Muscle layer of colon (tissue), 2 donors: Measurements from ENCODE around the gene TTLL8.

Source experiments
- H3K27ac ChIP-seq: one replicate; pipeline ENCODE4 v1.7.0; 2013; ENCODE audit warnings: low read depth, mild to moderate bottlenecking, low read length, moderate library complexity
- H3K27me3 ChIP-seq, 2 donors: one replicate each; pipeline ENCODE4 v1.7.0; 2013; ENCODE audit warnings: low read length in 2 of 2, mild to moderate bottlenecking in 2 of 2; ENCODE audit not compliant: insufficient read depth in 2 of 2, control insufficient read depth in 1 of 2
- H3K36me3 ChIP-seq: one replicate; pipeline ENCODE4 v1.7.0; 2013; ENCODE audit warnings: mild to moderate bottlenecking, low read length; ENCODE audit not compliant: insufficient read depth
- H3K4me1 ChIP-seq: one replicate; pipeline ENCODE4 v1.7.0; 2013; ENCODE audit warnings: mild to moderate bottlenecking, low read length; ENCODE audit not compliant: insufficient read depth
- H3K4me3 ChIP-seq, 2 donors: one replicate each; pipeline ENCODE4 v1.7.0; 2013; ENCODE audit warnings: low read length in 2 of 2, low read depth in 1 of 2, mild to moderate bottlenecking in 1 of 2, moderate library complexity in 1 of 2
- H3K9ac ChIP-seq: one replicate; pipeline ENCODE4 v1.7.0; 2013; ENCODE audit warnings: low read length
- H3K9me3 ChIP-seq: one replicate; pipeline ENCODE4 v1.7.0; 2013; ENCODE audit warnings: mild to moderate bottlenecking, low read length
- donor health status: abdominal sarcoma.
- donor health status: Adenocarcinoma of cecum.

Gene TTLL8

DNA sequence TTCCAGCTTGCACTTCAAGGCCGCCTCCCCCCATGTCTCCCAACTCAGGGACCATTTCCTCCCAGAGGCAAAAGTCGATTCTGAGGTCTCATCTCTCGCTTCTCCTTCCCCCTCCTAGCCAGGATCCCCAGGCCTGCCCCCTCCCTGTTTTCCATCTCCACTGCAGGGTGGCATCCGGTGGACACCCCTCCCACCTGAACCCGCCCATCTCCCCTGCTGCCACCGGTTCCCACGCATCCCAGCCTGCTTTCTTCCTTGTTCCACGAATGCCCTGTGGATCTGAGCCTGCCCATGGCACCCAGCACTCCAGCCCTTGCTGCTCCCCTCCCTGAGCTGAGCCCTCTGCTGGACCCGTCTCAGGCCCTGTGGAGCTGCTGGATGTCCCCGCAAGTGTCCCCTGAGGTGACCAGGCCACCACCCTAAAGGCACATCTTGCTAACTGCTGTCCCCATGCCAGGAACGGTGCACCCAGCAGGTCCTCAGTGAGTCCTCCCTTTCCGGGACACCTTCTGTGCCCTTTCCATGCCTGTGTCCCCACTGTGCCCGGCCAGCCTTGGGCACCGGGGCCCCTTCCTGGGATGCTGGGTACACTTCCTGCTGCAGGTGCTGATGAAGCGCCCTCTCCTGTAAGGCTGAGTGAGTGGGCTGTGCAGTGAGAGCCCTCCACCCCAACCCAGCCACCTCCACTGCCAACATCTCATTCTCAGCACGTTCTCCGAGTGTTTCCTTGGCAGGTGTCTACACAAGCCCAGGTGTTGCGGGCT, 46.5 kb downstream of the TTLL8 start:
- H3K4me3 ChIP-seq = no peak overlapping the region
- no peak overlapping the region for H3K27ac ChIP-seq
- no peaks in the 10 kb centered on the region for H3K4me1 ChIP-seq
- no peak overlapping the region for H3K9ac ChIP-seq
- H3K27me3 ChIP-seq = peaks cover 8 to 61% of the 10 kb centered on the region in 2 donors
- no peaks in the 10 kb centered on the region for H3K9me3 ChIP-seq
- no peaks in the 10 kb centered on the region for H3K36me3 ChIP-seq

DNA sequence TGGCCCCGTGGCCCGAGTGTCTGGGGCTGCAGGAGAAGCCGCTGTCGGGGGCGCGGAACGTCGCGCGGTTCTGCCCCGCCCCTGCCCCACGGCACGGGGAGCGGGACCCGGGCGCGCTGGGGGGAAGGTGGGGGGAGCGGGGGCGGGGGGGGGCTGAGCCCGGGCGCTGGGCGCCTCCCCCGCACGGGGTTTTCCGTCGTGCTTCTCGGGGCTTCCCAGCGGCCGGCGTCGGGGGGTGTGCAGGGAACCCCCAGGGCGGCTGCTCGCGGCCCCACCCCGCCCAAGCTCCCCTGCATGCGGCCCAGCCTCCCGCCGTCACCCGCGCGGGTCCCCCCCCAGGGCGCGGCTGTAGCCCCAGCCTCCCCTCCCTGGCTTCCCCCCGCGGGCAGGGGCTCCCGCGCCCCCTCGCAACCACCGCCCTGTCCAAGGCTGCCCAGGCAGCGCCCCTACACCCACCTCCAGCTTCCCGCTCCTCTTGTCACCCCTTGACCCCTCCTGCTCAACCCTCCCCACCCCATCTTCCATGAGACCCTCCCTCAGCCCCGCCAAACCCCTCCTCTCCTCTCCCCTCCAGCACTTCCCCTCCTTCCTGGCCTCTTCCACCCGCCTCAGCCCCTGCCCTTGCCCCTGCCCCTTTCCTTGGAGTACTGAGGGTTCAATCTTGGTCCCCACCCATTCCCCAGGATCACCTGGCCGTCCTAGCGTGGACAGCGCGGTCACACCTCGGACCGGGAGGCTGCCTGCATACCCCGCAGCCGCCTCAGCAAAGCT, 47.2 kb downstream of the TTLL8 start:
- Histone ChIP-seq H3K9ac (no peak overlapping the region), H3K4me3 (no peak overlapping the region), H3K36me3 (no peaks in the 10 kb centered on the region), H3K27me3 (peaks cover 8 to 53% of the 10 kb centered on the region in 2 donors), H3K9me3 (no peaks in the 10 kb centered on the region), H3K4me1 (no peaks in the 10 kb centered on the region), H3K27ac (no peak overlapping the region)

DNA sequence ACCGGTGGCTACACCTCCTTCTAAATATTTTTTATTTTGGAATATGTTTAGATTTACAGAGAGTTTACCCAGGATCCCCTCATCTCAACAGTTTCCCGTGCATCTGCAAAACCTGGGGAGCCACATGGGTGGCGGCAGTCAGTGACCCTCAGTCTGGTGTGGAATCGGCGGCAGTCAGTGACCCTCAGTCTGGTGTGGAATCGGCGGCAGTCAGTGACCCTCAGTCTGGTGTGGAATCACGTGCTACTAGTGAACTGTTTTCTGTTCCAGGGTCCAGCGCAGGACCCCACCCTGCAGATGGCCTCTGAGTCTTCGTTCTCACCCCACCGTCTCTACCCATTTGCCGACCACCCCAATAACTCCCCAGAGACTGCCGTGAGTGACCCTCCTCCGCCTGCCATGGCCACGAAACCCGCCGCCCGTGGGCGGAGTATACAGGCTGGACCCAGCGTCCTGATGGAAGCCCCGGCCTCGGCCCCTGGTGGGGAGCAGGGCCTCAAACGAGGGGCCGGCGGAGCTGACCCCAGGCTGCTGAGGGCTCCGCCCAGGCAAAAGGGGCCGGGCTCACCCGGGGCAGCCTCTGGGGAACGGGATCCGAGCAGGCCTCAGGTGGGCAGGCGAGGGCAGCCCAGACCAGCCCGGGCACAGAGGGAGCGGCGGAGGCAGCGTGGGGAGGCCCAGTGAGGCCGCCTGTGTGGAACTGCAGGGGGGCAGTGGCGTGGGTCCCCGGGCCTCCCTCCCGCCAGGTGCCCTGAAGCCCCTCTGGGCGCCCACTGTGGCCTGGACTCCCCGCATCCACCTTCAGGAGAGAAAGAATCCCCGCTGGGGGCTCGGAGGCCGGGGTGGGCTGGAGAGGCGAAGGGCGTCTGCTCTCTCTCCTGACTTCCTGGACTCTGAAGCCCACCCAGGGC, 48.1 kb downstream of the TTLL8 start:
- H3K36me3 ChIP-seq = no peaks in the 10 kb centered on the region
- no peaks in the 10 kb centered on the region for H3K4me1 ChIP-seq
- H3K27me3 ChIP-seq = peaks cover 8 to 48% of the 10 kb centered on the region in 2 donors
- no peak overlapping the region for H3K9ac ChIP-seq
- no peak overlapping the region for H3K27ac ChIP-seq
- no peak overlapping the region for H3K4me3 ChIP-seq
- no peaks in the 10 kb centered on the region for H3K9me3 ChIP-seq

DNA sequence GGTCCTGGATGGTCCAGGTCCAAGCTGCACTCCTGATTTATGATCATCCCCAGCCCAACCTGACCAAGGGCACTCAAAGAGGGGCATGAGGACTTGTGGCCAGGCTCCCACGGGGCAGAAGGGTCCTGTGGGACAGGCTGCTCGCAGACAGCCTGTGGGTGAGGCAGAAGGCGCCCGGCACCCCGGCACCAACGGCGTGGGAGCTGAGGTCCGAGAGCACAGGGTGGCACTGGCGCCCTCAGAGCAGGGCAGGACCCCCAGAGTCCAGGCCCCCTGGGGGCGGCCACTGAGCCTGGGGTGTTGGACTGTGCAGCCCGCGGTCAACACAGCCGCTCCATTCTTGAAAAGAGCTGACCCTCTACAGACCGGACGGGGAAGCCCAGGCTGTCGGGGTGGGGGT, 48.8 kb downstream of the TTLL8 start:
- Histone ChIP-seq H3K9me3 (no peaks in the 10 kb centered on the region), H3K4me3 (no peak overlapping the region), H3K27ac (no peak overlapping the region), H3K4me1 (no peaks in the 10 kb centered on the region), H3K27me3 (peaks cover 8 to 42% of the 10 kb centered on the region in 2 donors), H3K36me3 (no peaks in the 10 kb centered on the region), H3K9ac (no peak overlapping the region)

DNA sequence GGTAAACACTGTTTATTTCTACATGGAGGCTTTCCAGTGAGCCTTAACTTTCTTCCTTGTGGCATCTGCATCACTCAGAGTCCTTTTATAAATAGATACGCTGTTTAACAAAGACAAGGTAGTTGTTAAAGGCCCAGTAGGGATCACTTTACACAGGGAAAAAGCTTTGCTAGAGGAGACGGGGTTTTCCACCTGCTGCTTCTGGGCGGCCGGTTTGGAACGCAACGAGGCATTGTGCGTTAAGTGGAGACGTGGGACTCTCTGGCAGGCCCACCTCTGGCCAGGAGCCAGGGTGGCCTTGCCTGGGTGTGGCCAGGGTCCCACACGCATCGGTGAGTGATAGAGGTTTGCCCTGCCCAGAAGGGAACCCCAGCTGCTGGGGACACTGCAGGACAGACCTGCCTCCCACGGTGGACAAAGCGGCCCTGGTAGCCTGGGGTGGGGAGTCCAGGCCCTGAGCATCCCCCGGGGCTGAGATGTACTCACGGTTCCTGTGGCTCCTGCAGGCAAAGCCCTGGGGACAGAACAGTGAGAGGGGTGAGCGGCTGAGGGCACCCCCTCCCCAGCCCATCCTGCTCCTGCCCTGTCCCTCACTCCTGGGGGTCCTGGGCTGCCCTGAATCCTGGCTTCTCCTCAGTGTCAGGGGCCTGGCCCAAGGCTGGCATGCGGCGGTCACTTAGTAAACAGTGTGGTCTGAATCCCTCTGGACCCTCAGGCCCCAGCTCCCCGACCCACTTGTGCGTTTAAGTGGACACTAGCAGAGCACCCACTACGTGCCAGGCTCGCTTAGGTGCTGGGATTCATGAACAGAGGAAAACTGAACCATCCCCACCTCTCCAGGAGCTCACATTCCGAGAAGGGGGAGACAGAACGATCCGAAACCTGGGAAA, 49.7 kb downstream of the TTLL8 start:
- Histone ChIP-seq H3K4me3 (no peak overlapping the region), H3K9me3 (no peaks in the 10 kb centered on the region), H3K4me1 (no peaks in the 10 kb centered on the region), H3K27me3 (peaks cover 8 to 34% of the 10 kb centered on the region in 2 donors), H3K36me3 (no peaks in the 10 kb centered on the region), H3K27ac (no peak overlapping the region), H3K9ac (no peak overlapping the region)

DNA sequence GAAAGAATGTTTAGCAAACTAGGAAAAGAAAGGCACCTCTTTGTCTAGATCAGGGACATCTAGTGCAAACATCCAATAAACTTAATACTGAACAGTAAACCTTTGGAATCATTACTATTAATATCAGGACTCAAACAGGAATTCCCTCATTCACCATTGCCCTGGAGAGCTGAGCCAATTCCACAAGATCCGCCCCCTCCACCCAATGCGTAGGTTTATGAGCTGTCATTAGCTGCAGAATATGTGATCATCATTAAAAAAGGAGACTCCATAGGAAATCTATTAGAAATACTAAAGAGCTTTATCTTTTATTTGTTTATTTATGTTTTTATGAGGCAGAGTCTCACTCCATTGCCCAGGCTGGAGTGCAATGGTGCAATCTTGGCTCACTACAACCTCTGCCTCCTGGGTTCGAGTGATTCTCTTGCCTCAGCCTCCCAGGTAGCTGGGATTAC, 51.0 kb downstream of the TTLL8 start:
- peaks cover 5 to 21% of the 10 kb centered on the region in 2 donors for H3K27me3 ChIP-seq
- H3K9me3 ChIP-seq = no peaks in the 10 kb centered on the region
- H3K36me3 ChIP-seq = no peaks in the 10 kb centered on the region
- H3K4me1 ChIP-seq = no peaks in the 10 kb centered on the region
- H3K9ac ChIP-seq = no peak overlapping the region
- H3K4me3 ChIP-seq = no peak overlapping the region
- H3K27ac ChIP-seq = no peak overlapping the region

DNA sequence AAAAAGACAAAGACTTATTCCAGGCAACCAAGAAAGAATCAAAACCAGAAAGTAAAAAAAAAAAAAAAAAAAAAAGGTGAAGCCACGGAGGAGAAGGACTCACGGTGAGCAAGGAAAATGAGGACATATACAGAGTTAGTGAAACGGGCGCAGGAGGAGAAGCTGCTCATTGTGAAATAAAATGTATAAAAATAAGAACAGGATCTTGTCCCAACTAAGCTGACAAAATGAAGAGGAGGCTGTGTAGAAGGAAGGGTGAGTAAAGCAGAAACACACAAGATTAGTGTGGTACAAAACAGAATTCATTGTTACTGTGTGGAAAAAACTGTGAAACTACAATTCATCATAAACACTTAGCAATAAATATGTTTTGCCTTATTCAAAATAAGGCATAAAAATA, 53.2 kb downstream of the TTLL8 start:
- Histone ChIP-seq H3K9me3 (no peaks in the 10 kb centered on the region), H3K27ac (no peak overlapping the region), H3K27me3 (peaks cover 0 to 16% of the 10 kb centered on the region in 2 donors), H3K4me3 (no peak overlapping the region), H3K36me3 (no peaks in the 10 kb centered on the region), H3K9ac (no peak overlapping the region), H3K4me1 (no peaks in the 10 kb centered on the region)

DNA sequence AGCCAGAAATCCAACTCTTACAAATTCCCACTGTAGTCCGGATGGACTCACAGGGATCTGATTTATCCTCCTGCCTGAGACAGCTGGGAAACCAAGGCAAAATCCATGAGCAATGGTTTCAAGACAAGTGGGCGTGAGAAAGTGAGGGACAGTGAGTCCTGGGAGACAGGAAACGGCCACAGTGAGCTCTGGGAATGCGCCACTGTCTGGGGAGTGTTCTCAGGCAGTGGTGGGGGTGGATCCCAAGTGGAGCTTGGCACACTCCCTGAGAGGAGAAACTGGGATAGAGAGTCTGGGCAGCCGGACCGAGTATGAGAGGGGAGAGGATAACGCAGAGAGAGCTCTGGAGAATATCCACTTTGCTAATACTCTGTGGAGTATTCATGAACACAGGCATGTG, 55.3 kb downstream of the TTLL8 start:
- Histone ChIP-seq H3K36me3 (no peaks in the 10 kb centered on the region), H3K9ac (no peak overlapping the region), H3K27ac (no peak overlapping the region), H3K27me3 (peaks cover 0 to 23% of the 10 kb centered on the region in 2 donors), H3K4me1 (no peaks in the 10 kb centered on the region), H3K9me3 (no peaks in the 10 kb centered on the region), H3K4me3 (no peak overlapping the region)

DNA sequence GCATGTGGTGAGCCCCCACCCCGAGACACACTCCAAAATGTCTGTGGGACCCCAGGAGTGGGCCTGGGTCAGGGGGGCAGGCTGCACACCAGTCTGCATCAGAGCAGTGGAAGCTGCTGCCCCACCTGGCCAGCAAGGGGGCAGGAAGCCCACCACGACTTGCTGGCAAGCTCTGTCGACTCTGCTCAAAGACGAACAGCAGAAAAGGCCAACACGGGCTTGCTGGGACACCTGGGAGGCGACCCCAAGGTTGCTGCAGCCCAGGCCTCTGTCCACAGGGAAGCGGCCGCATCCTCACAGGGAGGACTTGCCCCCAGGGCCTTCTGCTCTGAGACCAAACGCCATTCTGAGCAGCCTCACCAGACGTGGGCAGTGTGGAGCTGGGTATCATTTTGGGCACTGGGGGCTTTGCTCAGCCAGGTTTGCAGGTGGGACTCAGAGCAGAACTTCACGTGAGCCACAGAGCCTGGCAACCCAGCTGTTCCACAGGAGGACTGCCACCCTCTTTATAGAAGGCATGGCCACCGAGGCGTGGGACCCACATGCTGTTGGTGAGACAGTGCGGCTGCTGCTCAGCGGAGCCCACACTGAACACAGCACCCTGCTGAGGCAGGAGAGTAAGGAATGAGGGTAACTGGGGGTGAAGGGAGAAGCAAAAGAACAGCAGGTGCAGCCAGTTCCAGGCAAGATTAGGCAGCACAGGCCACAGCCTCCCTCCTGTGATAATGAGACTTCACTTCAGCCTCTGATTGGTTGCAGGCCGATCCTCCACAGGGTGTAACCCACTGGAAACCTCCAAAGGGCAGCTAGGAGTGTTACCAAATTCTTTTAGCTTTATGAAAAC, 56.5 kb downstream of the TTLL8 start:
- Histone ChIP-seq H3K36me3 (no peaks in the 10 kb centered on the region), H3K27me3 (peaks cover 0 to 23% of the 10 kb centered on the region in 2 donors), H3K4me1 (no peaks in the 10 kb centered on the region), H3K27ac (no peak overlapping the region), H3K4me3 (no peak overlapping the region), H3K9me3 (no peaks in the 10 kb centered on the region), H3K9ac (no peak overlapping the region)
